Measurements from ENCODE around the gene MYOM3.

The MYOM3 gene

GRCh38 chr1:24114753-24115152 lies 2.8 kb upstream of the MYOM3 start:
- no peak for DNase-seq (ENCODE audit: low read depth)

DNA sequence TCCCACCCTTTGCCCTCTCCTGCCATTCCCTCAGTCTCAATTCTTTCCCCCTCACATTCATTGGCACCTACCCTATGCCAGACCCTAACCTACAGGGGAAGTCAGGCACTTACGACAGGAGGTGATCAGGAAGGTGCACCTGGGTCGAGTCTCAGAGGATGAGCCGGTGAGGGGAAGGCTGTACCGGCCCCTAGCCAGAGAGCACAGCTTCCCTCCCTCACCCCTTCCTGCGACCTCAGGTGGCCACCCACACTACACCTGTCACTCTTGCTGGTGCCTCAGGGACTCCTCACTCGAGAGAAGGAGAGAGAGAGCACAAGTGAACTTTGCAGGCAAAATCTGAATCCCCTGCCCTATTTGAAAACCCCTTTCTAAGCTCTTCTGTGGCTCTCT lies 1.7 kb upstream of the MYOM3 start:
- DNase-seq (ENCODE audit: low read depth) = no peak

DNA sequence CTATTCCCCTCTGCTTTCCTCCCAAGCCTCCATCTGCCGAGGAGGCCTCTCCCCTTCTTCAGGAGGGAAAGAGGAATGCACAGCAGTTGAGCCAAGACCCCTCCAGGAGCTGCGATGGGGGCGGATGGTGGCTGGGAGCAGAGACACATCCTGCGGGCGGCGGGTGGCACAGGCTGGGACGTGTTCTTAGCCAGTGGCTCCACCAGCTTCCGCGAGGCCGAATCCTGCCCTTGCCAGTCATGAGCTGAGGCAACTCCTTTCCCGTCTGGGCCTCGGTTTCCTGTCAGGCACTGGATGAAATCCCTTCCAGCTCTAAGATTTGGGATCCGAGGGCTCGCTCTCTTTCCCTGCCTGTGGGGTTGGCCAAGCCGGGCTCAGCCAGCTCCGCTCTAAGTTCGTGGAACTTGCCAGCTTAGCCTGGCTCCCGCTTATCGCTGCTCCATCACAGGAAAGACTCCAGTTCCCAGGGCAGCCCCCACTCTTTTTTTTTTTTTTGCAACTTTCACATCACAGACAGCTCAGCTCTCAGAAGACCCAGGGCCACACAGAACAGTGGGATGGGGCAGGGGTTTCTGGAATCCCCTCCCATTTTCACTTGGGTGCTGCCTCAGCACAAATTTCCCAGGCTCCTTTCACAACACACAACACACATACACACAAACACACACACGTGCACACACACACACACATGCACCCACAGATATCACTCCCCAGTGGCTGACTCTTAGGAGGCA lies 506 bp downstream of the MYOM3 start:
- no peak for DNase-seq (ENCODE audit: low read depth)

- DNase-seq (ENCODE audit: low read depth) = no peak
These were observed 1.2 kb downstream of the MYOM3 start for GRCh38 chr1:24110642-24111261.

DNA sequence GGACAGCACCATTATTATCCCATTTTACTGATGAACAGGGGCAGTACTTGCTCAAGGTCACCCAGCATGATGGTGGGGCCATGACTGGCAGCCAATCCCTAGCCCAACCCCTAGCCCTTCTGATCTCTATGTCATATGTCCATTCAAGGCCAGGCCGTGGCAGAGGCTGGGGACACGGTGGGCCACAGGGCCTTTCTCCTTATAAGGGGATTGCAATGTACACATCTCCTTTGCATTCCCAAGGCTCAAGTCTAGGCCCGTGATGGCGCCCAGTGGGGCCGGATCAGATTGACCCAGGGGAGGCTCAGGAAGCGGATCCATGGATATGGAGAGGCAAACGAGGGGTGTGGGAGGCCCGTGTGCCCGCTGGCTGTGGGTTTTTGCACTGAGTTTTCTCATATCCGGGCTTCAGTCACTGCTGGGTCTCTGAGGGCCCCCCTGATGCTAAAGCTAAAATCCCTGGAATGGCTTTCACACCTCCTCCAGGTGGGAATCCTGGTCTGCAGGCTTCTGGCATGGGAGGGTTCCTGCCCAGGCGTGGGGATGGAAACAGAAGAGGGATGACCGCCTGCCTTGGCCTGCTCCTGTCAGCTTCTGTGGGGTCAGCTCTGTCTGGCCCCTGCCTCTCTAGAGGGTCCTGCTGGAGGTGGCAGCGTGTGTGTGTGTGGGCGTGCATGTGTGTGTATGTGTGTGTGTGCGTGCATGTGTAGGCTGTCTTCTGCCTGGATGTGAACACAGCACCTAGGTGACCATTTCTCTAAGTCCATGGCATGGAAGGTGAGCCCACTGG lies 2.1 kb downstream of the MYOM3 start:
- no peak for DNase-seq (ENCODE audit: low read depth)

GRCh38 chr1:24109166-24109483 lies 2.8 kb downstream of the MYOM3 start:
- no peak for DNase-seq (ENCODE audit: low read depth)

GRCh38 chr1:24108334-24109165 lies 3.4 kb downstream of the MYOM3 start:
- no peak for DNase-seq (ENCODE audit: low read depth)

DNA sequence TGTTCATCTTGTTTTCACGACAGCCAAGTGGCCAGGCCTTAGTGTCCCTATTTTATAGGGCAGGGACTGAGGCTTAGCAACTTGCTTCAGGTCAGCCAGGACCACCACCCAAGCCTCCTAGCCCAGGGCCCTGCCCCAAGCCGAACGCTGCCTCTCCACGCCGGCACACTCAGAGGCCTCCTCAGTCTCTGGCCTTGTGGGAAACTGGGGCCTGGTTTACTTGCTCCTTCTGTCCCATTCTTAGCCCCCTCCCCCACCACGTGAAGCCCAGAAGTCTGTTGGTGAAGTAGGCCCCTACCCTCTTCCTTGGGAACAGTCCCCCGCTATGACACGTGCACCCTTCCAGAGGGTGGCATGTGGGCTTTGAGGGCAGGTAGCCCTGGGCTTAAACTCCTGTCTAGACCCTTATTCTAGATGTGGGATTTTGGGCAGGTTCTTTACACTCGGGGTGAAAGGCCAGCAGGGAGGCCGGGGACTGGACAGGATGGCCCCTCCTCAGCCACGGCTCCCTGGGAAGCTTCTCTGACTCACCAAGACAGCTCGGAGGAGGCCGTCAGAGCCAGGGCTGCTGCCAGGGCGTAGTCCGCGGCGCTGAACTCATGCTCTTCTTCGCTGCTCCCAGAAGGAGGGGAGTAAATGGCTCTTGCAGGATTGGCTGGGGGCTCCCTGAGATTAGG lies 4.3 kb downstream of the MYOM3 start:
- no peak for DNase-seq (ENCODE audit: low read depth)

DNA sequence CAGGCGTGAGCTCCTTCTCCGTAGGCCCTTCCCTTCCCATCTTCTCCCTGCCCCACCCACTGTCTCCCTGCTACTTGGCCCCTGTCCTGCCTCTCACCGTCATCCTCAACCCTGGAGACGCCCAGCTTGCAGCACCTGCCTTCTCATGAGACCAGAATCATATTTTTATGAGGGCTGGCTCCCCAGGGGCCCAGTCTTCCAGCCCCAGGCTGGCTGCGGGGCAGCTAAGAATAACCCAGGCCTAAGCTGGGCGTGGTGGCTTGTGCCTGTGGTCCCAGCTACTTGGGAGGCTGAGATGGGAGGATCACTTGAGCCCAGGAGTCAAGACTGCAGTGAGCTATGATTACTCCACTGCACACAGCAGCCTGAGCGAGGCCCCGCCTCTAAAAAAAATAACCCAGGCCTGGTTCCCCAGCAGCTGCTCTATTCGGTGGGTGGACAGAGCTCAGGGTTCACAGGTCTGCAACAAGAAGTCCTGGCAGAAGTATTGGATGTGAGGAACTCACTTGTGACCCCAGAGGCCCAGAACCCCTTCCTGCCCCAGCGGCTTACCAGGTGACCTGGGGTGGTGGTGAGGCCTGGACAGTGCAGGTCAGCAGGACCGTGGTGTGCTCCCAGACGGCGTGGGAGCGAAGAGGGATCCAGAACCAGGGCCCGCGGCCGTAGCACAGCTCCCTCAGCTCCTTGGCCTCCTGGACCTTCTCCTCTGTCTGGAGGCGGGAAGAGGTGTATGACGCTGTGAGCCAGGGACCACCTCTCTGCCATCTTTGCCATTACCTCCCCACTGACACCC lies 6.4 kb downstream of the MYOM3 start:
- no peak for DNase-seq (ENCODE audit: low read depth)

DNA sequence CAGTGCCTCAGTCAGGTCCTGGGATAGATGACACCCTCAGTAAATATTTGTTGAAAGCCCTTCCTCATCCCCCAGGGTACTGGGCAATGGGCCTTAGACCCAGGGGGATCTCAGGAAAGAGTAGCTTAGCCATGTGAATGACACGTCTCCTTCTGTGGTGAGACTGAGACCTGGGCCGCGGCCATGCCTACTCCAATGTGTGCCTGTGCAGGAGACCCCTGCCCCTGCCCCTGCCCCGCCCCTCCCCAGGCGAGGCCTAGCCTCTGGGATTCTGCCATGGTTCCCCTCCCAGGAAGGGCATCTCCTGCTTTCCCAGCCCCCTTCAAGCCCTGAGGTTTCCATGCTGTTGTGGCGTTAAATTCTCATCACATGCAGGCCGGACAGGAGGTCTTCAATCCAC lies 7.1 kb downstream of the MYOM3 start:
- no peak for DNase-seq (ENCODE audit: low read depth)

- DNase-seq (ENCODE audit: low read depth) = no peak
These were observed 8.1 kb downstream of the MYOM3 start for GRCh38 chr1:24103879-24104278.

GRCh38 chr1:24103408-24103807 lies 8.5 kb downstream of the MYOM3 start:
- DNase-seq (ENCODE audit: low read depth) = no peak

GRCh38 chr1:24102961-24103360 lies 9.0 kb downstream of the MYOM3 start:
- no peak for DNase-seq (ENCODE audit: low read depth)

- DNase-seq (ENCODE audit: low read depth) = no peak
These were observed 9.9 kb downstream of the MYOM3 start for GRCh38 chr1:24101796-24102586.

DNA sequence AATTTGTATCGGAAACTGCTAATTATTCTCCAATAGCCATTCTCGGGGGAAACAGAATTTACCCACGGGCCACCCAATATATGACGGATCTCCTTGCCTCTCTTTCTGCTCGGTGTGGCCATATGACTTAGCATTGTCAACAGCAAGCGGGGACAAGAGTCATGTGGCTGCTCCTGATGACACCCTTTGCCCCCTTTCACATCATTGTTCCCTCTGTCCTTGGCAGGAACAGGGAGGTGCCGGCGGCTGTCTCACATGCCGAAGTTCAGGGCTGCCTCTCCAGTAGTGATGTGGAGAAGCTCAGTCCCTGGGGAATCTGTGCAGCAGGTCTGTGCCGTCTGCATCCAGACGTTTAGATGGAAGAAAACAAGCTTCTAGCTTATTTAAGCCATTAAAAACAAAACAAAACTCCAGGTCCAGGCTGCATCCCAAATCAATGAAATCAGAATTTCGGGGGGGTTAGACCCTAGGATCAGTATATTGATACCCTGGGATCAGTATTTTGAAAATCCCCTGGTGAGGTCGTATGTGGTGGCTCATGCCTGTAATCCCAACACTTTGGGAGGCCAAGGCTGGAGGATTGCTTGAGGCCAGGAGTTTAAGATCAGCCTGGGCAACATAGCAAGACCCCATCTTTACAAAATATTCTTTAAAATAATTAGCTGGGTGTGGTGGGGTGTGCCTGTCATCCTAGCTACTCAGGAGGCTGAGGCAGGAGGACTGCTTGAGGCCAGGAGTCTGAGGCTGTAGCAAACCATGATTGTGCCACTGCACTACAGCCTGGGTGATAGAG lies 10.8 kb downstream of the MYOM3 start:
- no peak for DNase-seq (ENCODE audit: low read depth)

GRCh38 chr1:24098943-24099638 lies 12.8 kb downstream of the MYOM3 start:
- DNase-seq (ENCODE audit: low read depth) = no peak

DNA sequence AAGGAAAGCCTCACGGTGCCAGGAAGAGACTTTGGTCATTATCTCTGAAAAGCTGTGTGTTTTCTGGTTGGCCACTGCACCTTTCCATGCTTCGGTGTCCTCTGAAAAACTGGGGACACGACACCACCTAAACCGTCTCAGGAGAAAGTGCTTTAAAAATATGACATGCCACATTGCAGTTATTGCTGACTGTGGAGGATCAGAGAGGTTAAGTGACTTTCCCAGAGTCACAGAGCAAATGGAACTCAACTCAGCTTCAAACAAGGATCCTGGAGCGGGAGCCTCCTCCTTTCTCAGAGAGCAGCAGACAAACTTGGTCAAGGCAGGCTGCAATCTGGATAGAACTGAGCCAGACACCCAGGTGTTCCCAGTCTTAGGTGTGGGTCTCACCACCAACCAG lies 13.8 kb downstream of the MYOM3 start:
- DNase-seq (ENCODE audit: low read depth) = no peak

DNA sequence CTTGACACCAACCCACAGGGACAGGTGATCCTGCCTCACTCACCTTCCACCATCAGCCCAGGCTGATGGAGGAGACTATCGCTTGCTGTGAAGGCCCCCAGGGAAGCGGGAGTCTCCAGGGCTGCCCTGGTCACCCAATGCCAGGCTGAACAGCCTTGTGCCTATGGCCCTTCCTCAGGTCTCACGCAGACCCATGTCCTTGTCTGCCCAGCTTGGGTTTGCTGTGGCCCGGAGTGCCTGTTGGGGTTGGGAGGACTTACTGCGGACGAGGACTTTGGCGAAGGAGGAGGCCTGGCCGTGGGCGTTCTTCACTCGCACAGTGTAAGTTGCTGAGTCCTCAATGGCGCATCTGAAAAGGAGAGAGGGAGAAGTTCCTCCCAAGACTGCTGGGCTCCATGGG lies 14.3 kb downstream of the MYOM3 start:
- DNase-seq (ENCODE audit: low read depth) = no peak

DNA sequence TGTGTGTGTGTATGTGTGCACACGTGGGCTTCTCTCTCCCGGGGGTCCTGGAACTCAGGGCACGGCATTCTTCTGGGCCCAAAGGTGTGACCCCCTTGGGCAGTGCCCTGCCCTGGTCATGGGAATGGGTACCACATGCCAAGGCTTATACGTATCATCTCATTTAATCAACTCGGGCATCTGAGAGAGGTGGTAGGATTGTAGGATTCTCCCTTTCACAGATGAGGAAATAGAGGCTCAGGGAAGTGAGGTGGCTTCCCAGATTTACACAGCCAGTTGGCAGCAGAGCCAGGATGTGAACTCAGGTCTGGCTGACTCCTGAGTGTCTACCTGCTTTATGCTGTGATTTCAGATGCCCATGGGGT lies 15.2 kb downstream of the MYOM3 start:
- DNase-seq (ENCODE audit: low read depth) = no peak
